NCI-H2227 (cell line): ENCODE data around the gene PTPN21.
A peak's percentile ranks its signal among the peaks of the same experiment; 100 is the strongest.

Experiments
- DNase-seq: peaks from one replicate; lab custom pipeline; 2025; ENCODE audit not compliant: unreplicated experiment; lab: John Stamatoyannopoulos, UW

PTPN21 gene

GRCh38 chr14:88507208-88507607 lies 47.6 kb downstream of the PTPN21 start:
- DNase-seq = no peak

DNA sequence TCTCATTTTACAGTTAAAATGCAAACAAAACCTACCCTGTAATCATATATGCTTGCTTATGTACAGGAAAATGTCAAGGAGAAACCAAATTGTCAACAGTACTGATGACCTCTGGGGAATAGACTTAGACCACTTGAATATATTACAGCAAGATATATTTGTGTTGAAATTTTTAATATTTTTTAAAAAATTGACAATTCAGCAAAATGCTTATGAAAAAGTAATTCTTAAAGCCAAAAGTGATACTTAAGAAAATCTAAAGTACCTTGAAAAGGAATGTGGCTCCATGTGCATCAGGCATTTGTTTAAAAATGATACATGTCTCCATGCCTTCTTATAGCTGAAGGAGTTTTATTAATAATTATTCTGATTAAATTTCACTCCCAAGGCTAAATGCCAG lies 49.2 kb downstream of the PTPN21 start:
- DNase-seq = no peak

DNA sequence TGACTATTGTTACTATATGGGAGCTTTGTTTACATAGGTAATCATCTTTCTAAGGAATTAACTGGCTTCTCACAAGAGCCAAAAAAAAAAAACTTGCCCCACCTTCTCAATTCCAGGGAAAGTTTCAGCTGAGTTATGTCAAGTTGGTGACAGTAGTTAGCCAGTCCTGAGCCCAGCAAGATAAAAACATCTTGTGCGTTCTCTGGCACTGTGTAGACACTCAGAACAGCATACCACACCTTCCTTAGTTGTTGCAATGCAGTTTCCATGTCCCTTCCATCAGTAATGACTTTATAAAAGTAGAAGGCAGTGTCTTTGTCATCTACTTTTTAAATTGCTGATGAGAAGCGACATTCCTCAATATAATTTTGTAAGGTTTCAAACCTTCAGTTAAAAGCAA lies 50.2 kb downstream of the PTPN21 start:
- DNase-seq = no peak

- DNase-seq = no peak
Measured at GRCh38 chr14:88503754-88504406, 50.9 kb downstream of the PTPN21 start.

DNA sequence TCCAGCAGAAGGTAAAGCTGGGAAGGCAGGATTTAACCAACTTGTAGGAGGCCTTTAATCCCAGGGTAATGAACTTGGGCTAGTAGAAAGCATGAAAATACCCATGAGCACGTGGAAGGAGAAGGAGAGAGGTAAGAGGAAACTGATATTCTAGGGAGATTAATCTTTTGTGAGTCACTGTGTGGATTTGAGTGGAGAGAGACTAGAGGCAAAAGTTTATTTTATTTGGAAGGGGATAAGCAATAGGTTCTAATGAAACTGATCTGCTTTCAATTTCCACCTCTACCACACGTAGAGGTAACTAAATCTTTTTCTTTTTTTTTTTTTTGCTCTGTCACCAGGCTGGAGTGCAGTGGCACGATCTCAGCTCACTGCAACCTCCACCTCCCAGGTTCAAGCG lies 52.1 kb downstream of the PTPN21 start:
- no peak for DNase-seq

GRCh38 chr14:88500611-88501010 lies 54.2 kb downstream of the PTPN21 start:
- no peak for DNase-seq

- DNase-seq = no peak
Measured at GRCh38 chr14:88499225-88499624, 55.6 kb downstream of the PTPN21 start.

DNA sequence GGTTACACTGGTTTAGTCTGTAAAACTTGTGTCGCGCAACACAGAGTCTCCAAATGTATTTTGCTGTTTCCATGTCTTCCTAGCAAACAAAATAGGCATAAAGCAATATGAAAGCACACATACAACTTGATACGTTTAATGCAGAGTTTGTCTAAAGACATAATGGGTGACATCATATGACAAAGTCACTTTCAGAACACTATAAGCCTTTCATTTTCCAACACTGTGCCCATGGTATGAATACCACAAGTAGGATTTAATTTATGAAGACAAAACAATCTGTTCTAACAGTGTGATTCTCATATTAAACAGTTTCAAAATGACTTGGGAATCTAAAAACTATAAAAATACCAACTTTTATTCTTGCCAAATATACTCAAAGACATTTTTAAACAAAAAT lies 58.4 kb downstream of the PTPN21 start:
- no peak for DNase-seq

DNA sequence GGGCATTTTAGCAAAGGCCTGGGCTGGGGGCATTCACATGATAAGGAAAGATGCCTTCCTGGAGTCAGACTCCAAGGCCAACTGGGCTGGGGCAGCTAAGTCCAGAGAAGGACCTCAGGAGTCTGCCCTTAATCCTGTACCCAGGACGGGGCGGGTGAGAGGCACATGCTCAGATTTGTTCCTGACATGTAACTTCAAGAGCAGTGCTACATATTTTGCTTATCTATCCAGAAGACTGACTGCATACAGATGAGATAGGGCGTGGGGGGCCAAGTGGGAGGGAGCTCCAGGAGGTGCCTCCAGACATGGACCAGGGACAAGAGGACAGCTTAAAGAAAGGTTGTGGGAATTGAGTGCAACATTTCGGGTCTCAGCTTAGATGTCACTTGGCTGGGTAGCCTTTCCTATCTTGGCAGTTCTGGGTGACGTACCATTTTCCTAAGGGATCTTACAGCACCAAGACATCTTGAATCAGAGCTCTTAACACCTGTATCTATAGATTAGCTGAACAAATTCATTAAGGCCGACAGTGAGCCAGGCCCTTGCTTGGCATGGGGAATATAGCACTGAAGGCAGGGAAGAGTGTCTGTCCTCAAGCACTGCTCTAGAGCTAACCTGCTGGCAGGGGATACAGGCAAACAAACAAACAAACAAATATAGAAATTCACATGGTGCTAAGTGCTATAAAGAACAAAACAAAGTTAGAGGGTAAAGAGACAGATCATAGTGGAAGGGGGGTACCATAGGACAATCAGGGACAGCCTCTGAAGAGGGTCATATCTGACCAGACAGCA lies 61.2 kb downstream of the PTPN21 start:
- no peak for DNase-seq

DNA sequence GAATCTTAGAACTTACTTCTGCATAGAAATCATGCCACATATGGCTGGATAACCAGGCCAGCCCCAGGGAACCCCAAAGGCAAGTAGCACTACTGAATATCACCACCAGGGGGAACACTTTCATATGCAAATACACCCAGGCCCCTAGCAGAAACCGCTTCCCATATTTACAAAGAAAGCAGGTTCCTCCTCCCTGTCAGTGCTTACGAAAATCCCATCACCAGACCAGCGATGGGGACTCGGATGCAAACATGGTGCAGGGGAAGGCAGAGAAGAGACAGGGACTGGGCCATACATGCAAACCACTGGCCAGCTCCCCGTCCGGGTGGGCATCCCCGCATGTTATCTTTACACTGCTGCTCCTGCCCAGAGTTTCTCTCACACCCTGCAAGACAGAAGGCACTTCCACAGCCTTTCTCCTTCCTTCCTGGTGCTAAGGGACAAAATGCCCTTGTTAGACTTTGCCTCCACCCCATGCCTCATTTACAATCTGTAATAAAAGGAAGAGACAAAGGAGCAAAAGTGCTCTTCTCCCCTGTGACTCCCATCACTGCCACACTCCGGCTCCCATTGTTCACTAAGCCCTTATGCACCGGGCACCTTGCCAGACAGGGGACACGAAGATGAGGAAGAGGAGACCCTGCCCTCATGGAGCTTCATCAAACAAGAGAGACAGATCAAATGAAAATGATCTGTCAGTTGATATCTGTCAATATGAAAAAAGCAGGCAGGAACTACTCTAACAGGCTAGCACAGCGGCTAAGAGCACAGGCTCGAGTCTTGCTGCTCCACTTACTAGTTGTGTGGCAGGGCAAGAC lies 62.3 kb downstream of the PTPN21 start:
- peak; percentile 87 for DNase-seq

DNA sequence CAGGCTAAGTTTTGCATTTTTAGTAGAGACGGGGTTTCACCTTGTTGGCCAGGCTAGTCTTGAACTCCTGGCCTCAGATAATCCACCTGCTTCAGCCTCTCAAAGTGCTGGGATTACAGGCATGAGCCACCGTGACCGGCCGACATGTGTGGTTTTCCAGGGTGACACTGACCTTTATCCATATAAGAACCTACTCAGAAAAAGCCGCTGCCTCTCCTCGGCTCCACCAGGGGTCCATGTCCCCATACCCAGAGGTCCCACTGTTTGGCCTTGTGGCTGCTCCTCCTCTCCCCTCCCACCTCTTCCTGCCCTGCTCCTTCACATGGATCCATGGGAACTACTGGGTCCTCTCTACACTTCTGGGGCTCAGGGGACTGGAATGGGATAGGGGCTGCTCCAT lies 64.6 kb downstream of the PTPN21 start:
- DNase-seq = no peak

DNA sequence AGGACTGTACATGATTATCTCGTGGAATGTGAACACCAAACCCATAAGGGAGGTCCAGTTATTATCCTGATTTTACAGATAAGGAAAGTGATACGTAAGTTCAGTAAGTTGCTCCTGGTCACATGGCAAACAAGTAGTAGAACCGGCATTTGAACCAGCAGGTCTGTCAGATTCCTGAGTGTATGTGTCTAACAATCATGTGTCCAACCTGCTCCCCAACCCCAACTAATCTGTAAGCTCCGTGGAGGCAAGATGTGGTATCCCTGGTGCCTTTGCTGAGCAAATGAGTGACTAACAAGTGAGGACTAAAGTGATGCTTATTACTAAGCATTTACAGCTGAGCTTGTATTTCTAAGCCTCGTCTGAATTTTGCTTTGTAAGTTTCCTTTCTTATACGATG lies 65.9 kb downstream of the PTPN21 start:
- DNase-seq = no peak

- DNase-seq = no peak
Measured at GRCh38 chr14:88488081-88488480, 66.7 kb downstream of the PTPN21 start.

DNA sequence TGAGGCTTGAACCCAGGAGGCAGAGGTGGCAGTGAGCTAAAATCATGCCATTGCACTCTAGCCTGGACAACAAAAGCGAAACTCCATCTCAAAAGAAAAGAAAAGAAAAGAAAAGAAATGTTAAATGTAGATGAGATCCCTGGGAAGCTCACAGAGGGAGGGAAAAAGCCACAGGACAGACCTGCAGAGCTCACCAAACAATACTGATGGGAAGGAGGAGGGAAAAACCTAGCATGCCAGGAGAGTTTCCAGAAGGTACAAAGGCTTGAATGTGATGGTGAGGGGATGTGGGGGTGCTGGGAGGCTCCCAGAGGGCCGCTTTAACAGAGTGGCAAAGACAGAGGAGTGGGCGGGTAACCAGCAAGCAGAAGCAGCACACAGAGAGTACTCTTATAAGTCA lies 72.3 kb downstream of the PTPN21 start:
- DNase-seq = no peak

- DNase-seq = no peak
Measured at GRCh38 chr14:88481794-88482193, 73.0 kb downstream of the PTPN21 start.

GRCh38 chr14:88481059-88481458 lies 73.7 kb downstream of the PTPN21 start:
- no peak for DNase-seq

DNA sequence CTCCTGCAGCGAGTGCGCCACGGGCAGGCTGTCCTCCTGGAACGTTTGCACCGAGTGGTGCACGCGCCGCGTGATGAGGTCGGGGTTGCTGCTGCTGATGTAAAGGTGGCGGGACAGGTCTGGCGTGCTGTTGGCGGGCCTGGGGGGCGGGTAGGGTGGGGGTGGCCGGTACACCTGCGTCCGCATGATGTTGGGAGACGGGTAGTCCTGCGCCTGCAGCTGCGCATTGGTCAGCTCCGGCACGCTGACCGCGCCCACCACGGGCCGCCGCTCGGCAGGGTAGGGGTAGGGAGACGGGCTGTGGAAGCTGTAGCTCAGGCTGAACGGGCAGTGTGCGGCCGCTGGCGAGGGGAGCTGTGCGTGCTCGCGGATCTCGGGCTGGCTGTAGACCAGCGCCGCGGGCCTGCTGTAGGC lies 75.2 kb downstream of the PTPN21 start:
- no peak for DNase-seq

GRCh38 chr14:88478931-88479330 lies 75.9 kb downstream of the PTPN21 start:
- no peak for DNase-seq

DNA sequence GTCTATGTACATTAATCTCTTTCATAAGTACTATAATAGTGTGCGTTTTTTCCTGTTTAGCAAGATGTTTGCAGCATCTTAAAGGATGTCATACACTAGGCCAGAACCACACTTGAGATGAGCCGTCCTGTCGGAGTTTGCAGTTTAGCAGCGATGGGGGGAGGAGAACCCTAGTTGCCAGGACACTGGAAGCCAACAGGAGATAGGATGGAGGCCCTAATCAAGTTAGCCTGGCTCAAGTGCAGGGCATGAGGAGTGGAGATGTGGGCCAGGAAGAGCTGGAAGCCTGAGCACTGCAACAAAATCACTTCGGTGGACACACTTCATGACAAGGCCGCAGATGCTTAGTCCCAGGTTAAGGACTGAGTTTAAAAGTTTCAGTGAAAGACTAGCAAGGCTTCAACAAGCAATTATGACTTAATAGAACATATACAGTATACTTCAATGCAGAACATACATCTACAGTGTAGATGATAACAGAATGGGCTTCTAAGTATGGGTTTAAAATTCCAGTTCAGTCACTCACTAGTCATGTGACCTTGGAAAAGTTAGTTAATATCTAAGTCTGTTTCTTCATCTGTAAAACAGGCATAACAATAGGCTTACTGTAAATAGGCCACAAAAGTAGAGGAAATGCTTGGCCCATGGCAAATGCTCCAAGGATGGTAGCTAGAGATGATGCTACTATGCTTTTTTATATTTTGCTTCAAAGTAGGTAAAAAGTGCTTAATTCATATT lies 77.1 kb downstream of the PTPN21 start:
- DNase-seq = no peak

- DNase-seq = no peak
Measured at GRCh38 chr14:88476825-88477224, 78.0 kb downstream of the PTPN21 start.

DNA sequence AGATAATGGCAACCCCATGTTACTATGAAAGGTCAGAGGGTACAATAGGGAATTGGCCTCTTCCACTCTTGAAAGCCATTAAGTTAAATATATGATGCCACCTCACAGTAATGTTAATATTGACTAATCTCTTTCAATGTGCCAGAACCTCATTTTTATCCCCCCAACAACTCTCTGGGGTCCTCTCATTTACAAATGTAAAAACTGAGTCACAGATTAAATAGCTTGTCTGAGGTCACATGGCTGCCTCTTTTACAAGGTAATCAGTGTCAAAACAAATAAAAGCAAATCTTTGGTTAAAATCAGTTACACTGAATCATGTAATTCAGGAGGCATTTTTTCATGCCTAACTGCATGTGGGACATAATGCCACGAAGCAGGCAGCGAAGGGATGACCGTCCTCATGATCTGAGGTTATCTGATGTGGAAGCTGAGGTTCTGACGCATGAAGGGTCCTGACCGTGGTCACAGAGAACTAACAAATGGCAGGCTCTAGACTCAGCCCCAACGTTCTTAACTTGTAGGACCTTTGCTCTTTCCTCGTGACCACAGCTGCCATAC lies 78.5 kb downstream of the PTPN21 start:
- no peak for DNase-seq
